Measurements from ENCODE around the gene STX4.

- TF ChIP-seq, protein P1, sequence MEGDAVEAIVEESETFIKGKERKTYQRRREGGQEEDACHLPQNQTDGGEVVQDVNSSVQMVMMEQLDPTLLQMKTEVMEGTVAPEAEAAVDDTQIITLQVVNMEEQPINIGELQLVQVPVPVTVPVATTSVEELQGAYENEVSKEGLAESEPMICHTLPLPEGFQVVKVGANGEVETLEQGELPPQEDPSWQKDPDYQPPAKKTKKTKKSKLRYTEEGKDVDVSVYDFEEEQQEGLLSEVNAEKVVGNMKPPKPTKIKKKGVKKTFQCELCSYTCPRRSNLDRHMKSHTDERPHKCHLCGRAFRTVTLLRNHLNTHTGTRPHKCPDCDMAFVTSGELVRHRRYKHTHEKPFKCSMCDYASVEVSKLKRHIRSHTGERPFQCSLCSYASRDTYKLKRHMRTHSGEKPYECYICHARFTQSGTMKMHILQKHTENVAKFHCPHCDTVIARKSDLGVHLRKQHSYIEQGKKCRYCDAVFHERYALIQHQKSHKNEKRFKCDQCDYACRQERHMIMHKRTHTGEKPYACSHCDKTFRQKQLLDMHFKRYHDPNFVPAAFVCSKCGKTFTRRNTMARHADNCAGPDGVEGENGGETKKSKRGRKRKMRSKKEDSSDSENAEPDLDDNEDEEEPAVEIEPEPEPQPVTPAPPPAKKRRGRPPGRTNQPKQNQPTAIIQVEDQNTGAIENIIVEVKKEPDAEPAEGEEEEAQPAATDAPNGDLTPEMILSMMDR (IDR thresholded peaks at IDR 0.05), result no peak
- TF ChIP-seq POLR2AphosphoS5 (IDR thresholded peaks at IDR 0.05), result no peak
Measured at GRCh38 chr16:31085411-31085810, 52.1 kb downstream of the STX4 start.

Measured in esophagus muscularis mucosa (tissue), 3 donors.